Activated CD4-positive, alpha-beta T cell treated with anti-CD3 and anti-CD28 coated beads for 48 hours (primary cell): ENCODE measurements around the gene FAM210A.
"Not testable (repeated sequence)": the region's sequence is repeated elsewhere in the genome, so short reads cannot be mapped to it uniquely, and the experiment has no call there.

Experiments
- DNase-seq: peaks from one replicate; pipeline ENCODE4 v3.0.0-alpha.2; 2020

The FAM210A gene

DNA sequence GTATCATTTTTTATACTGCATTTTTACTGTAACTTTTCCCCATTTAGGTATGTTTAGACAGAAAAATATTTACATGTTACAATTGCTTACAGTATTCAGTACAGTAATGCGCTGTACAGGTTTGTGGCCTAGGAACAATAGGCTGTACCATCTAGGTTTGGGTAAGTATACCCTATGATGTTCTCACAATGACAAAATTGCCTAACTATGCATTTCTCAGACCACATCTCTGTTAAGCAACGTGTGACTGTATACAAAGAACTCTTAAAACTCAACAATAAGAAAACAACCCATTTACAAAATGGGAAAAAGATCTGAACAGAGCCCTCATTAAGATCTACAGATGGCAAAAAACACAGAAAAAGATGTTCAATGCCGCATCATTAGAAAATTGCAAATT lies 29.4 kb downstream of the FAM210A start:
- DNase-seq, result no peak

DNA sequence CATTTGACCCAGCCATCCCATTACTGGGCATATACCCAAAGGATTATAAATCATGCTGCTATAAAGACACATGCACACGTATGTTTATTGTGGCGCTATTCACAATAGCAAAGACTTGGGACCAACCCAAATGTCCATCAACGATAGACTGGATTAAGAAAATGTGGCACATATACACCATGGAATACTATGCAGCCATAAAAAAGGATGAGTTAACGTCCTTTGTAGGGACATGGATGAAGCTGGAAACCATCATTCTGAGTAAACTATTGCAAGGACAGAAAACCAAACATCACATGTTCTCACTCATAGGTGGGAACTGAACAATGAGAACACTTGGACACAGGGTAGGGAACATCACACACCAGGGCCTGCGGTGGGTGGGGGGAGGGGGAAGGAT lies 31.0 kb downstream of the FAM210A start:
- DNase-seq, result not testable (repeated sequence)

DNA sequence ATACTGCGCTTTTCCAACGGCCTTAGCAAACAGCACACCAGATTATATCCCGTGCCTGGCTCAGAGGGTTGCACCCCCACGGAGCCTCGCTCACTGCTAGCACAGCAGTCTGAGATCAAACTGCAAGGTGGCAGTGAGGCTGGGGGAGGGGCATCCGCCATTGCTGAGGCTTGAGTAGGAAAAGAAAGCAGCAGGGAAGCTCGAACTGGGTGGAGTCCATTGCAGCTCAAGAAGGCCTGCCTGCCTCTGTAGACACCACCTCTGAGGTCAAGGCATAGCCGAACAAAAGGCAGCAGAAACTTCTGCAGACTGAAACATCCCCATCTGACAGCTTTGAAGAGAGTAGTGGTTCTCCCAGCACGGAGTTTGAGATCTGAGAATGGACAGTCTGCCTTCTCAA lies 36.3 kb downstream of the FAM210A start:
- DNase-seq, result not testable (repeated sequence)

DNA sequence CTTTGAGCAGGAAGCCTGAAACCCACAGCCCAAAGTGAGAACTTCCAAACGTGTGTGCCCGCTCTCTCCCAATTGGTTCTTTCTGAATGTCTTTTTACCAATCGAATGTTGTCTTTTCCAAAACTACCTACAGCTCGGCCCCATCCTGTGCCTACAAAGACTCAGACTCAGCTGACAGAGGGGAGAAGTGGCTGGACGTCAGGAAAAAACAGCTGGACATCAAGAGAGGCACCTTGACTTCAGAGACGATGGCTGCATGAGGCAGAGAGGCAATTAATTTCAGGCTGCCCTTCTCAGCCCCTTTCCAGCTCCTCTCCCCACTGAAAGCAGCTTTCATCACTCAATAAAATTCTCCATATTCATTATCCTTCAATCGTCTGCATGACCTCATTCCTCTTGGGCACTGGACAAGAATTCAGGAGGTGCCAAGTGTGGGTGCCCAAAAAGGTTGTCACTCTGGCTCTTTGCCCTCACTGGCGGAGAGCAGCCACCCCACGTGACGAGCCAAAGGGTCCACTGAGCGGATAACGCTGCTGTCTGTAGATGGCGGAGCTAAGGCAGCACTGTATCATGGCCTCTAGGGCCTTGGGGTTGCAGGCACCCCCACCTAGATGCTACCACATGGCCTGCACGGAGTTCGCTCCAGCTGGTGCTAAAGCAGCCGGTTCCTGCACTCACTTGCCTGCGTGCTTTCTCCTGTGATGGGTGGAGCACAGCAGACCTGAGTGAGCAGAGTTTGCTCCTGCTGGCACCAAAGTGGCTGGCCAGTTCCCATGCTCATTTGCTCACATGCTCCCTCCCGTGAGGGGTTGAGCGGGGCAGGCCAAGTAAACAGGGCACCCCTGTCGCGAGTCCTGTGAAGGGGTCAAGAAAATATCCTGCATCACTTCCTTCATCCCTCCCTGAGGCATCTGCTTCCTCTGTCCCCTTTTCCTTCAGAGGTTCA lies 37.9 kb downstream of the FAM210A start:
- DNase-seq, result no peak

DNA sequence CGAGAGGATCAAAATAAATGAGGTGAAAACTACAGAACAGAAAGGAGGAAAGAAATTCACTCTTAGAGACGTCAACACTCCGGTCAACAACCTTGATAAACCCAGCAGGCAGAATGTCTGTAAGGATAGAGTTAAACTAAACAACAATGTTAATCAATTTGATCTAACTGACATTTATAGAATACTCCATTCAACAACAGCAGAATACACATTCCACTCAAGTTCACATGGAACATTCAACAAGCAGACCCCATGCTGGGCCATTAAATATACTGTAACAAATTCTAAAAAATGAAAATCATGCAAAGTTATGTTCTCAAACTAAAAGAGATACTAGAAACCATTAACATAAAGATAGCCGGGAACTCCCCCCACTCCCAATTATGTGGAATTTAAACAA lies 41.8 kb downstream of the FAM210A start:
- DNase-seq, result no peak

DNA sequence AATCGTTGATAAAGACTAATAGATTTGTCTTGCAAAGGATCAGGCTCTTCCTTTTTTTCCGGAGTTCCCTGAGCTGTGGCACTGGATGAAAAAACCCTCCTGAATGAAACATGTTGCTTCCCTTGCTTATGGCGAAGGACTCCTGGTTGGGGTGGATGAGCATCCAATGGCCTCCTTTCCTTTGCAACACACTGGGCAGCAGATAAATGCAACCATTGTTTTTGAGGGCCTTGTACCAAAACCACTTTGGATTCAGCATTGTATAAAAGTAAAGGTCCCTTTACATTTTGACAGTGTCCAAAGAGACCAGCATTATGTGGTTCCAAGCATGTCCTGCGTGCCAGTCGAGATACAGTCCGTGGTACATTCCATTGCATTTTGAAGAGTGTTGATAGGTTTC lies 44.7 kb downstream of the FAM210A start:
- DNase-seq, result no peak

DNA sequence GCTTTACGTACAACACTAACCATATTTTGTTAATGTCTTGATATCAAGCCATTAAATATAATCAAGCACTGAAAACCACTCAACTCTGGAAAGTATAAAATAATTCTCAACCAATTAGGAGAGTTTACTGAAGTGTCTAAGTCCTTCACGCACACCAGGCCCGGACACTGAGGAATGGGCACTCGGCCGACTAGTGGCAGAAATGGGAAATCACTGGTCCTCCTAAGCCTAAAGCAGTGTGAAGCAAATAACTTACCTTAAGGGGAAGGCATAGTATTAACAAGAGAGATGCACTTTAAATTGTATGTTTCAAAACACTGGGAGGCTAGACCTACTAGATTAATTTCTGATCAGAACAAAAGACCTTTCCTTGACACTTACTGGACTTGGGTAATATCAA lies 45.7 kb downstream of the FAM210A start:
- DNase-seq, result peak; percentile 27

DNA sequence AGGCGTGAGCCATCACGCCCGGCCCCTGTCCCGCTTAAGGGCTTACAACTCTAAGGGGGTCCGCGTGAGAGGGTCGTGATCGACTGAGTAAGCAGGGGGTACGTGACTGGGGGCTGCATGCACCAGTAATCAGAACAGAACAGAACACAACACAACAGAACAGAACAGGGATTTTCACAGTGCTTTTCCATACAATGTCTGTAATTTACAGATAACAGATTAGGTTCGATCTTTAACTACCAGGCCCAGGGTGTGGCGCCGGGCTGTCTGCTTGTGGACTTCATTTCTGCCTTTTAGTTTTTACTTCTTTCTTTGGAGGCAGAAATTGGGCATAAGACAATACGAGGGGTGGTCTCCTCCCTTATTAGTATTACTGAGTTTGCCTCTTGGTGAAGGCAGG lies 49.0 kb downstream of the FAM210A start:
- not testable (repeated sequence) for DNase-seq

DNA sequence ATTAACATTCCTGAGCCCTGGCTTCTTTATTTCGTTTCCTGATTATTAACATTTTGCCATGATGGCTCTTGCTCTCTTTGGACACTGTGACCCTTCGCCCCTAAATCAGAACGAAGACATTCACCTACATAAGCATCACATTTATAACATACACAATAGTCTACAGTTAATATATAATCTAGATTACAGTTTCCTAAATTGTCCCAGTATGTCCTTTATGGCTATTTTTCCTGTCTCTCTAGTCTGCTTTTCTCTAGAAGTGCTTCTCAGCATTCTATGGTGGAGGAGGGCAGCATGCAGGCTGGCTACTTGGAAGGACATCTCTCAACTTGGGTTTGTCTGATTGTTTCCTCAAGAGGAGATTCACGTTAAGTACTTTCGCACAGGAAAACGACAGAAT lies 49.9 kb downstream of the FAM210A start:
- no peak for DNase-seq

DNA sequence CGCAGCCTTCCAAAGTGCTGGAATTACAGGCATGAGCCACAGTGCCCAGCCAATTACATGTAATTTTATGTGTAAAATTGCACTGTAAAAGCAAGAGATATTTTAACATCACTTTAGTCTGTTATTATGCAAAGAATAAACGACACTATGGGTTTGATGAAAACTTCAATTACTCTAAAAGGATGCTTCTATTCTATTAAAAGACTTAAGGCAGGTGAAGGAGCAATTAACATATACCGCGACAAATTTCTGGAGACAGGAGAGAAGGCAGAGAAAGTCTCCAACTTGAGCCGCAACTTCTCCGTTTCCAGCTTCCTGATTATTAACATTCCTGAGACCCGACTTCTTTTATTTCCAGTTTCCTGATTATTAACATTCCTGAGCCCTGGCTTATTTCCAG lies 53.7 kb downstream of the FAM210A start:
- DNase-seq, result no peak

DNA sequence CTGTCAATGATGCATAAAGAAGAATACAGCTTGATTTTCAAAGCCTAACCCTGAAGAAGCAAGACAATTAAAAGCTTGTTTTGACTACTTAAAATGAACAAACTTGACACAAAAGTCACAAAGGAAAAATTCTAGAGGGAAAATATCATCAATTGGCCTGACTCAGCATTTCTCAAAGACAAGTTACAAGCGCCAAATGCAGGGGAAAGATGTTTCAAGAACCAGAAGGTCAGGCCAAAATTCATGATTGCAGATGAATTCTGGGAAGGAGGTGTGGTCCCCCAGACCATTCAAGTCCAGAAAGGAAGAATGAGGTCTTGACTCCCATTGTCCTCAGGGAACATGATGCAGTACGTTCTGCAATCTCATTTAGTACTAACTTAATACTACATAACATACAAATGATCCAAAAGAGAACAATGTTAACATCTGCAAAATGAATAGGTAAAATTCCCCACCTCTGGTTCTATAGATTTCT lies 64.5 kb downstream of the FAM210A start:
- no peak for DNase-seq

DNA sequence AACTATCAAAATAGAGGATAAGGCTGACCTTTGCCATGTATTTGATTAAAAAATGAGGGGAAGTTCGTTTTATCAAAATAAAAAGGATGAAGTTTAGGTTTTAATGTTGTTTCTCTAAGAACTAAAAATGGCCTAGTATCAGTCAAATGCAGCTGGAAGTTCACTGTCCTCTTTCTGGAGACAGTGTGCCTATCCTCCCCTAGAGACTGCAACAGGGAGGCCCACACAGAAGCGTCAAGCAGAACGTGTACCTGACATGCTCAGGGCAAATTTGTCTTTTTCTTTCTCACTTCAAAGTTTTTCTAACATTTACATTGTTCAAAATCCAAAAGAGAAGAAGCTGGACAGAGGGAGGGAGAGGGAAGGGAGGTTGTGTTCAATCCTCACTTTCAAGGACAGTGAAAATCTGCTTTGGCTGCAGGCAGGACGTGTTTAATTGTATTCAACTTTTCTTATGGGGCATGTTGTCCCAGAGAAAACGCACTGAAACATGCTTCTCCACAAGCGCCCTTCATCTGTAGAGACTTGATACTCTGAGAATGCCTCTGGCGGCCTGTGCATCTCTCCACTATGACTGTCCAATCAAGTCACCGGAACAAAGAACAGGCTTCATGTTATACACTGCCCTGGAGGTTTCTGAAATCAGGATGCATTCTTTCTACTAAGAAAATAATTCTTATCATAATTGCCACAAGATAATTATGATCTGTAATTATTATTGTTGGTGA lies 65.1 kb downstream of the FAM210A start:
- no peak for DNase-seq

DNA sequence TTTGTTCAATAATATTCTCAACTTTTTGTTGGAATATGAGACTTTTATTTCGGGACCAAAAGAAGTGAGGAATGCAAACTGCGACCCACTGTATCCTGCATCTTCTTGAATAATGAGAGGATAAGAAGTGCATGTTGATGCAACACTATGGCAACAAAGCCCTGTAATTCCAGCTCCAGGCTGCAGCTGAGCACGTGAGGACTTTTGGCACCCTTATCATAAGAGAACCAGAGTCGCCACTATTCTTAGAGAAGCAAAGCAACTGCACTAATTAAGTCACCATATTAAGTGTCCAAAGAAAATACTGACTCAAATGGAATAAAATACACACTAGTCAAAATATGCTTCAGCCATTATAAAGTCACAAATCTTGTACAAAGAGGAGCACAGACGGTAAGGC lies 65.8 kb downstream of the FAM210A start:
- no peak for DNase-seq

DNA sequence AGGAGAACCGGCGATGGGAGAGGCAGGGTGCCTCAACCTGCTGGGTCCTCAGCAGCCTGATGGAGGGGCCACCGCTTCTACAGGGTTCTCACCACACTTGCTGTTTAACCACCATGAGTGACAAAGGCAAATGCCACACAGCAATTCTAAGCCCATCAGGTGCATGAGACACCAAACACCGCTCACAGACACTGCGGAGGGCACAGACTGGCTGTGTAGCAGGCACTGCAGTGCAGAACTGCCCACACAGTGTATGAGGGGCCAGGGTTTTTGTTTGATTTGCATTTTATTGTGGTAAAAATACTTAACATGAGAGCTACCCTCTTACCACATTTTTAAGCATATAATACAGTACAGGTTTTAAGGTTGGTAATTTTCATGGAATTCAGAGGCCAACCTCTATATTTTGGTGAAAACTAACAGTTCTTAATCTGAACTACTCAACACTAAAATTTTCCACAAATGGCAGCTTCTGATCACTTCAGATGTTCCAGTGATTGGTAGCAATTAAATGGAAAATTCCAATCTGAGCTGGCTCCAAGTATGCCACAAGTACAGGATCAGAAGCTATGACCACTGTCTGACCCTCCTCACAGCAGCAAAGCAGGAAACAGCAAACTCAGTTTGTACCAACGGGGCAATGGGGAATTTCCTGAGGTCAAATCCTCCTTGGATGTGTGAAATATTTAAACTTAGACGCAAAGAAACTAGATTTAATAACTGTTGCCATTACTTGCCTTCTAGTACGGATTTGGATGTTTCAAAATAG lies 67.7 kb downstream of the FAM210A start:
- no peak for DNase-seq

DNA sequence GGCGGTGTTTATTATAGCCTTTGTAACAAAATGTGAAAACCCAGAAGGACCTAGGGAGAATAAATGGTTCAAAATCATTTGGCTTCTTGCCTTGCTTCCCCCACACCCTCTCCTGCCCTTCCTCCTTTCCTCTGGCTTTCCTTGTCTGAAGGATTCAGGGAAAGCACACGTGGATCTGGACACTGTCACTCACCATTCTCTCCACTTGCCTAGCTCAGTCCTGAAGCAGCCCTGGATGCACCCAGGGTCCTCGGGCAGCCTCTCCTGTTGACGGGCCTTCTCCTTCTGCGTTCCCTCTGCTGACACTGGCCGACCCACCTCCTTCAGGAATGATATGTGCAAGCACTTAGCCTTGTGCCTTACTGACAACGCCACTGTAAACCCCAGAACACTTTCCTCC lies 68.4 kb downstream of the FAM210A start:
- DNase-seq, result no peak

DNA sequence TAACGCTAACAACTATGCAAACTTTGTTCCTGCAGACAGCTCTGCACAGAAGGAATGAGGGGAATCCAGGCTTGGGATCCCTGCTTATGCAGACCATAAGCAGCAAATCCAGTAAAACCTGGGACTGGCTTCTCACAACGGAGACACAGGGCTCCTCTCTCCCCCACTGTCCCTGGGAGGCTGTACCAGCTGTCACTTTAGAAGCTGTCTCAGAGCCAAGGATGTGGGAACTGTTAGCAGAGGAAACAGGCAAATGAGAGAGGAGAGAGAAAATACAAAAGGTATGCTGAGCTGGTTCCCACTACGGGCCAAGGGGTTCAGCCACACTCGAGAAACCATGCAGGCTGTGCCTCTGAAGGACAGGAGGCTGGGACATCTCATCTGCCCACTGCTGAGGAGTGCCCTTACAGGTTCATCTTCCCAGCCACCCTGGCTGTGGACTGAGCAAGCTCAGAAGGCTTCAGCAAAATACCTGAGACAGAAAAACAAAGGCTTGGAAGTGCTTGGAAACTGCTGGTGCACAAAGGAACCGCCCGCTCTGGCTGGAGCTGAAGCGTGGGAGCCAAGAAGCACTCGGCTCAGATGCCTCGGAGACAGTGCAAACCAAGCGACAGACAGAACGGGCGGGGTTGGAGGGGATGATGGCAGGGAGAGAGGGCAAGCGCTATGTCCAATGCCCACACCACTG lies 72.5 kb downstream of the FAM210A start:
- DNase-seq, result no peak

DNA sequence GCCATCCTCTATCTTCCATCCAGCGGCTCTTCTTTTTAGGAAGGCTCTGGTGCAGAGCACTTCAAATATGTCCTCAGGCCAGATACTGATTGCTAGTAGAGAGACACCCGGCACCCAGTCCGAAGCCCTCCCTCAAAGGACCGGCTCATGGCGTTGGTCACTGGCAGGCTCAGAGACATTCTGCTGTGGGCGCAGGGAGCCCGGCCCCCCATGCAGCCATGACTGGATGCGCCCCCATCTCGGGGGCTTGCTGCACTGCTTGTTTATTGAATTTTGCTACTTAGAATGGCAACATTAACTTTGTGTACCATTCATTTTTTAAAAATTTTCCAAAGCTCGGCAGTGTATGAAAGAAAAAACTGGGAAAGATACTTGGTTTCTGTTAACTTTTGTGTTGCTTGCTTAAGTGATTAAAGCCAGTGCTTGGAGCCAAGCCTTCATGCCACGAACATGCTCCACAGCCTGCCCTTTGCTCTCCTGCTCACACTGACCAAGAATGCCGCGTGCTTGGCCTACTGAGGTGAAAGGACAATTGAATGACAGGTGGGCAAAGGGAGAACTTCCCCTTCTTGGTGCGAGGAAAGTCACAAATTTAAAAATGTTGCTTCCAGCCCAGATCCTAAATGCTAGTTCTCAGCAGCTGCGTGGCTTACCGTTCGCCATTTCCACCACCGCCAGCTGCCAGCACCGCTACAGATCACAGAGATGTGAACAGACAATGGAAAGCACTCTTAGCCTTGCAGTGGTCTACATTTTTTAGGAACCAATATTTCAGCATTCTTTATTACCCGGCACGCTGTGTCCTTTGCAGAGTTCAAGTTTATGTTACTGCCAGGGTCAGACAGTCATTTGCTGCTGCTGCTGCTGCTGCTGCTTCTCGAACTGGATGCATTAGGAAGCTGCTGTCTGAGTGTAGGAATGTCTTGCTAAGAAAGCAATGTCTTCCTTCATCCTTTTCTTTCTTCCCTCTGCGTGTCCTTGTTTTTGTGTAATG lies 76.7 kb downstream of the FAM210A start:
- no peak for DNase-seq

DNA sequence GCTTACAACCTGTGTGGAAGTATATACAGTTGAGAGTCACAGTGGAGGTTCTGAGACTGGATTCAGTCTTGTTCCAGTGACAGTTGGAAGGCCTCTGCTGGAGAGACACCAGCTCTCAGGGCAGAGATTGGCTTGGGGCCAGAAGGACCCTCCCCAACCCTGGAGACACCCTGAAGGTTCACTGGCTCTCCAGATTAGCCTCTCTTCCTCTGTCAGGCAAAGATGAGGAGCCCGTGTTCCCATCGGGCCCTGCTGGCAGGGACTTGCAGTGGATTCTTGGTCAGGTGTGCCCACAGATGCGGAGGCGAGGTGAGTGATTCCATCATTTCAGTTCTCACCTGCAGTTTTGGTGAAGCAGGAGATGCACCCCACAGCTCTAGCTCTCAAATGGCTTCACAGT lies 78.6 kb downstream of the FAM210A start:
- DNase-seq, result no peak

DNA sequence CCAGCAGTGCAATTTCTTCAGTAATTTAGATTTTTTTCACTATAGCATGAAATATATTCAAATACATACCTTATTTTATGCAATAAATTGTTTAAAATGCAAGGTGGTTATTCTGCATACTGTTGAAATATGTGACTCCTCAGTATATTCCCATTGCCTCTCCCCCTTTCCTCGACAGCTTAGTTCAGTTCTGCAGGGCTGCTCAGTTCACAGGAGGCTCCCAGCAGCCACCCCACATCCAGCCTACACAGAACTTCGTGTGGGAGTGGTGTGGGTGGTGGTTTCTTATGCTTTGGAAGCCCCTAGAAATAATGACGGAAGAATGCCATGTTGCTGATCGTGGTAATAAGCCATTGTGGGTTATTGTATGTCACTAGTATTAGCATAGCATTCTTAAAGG lies 79.7 kb downstream of the FAM210A start:
- no peak for DNase-seq

DNA sequence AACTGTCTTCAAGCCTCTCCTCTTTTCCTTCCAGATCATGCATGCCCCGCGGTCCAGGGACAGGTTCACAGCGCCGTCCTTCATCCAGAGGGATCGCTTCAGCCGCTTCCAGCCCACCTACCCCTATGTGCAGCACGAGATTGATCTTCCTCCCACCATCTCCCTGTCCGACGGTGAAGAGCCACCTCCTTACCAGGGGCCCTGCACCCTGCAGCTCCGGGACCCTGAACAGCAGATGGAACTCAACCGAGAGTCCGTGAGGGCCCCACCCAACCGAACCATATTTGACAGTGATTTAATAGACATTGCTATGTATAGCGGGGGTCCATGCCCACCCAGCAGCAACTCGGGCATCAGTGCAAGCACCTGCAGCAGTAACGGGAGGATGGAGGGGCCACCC lies 81.3 kb downstream of the FAM210A start:
- DNase-seq, result no peak

DNA sequence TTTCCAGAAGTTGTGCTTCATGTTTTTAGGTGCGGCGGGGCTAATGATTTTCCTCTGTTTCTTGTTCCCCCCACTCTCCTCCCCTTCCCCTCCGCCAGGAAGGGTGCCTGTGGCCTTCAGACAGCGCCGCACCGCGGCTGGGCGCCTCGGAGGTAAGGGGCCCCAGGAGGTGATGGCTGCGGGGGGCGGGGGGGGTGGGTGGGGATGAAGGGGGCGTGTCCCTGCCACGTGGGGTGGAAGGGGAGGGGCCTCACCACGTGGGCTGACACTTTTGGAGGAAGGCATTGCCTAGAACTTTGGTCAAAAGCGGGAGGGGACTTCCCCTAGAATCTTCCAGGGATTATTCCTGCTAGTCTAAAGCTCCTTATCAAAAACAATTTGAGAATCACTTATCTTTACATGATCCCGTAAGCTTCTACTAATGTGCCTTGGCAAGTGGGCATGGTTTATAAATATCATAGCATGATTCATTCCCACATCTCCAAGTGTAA lies 83.1 kb downstream of the FAM210A start:
- no peak for DNase-seq
